GM19193 (cell line): ENCODE measurements around the gene FAM174B.

Source experiments
- POLR2A ChIP-seq: IDR thresholded peaks from 4 replicates; pipeline ENCODE4 v1.6.1; 2011; ENCODE audit not compliant: insufficient read depth, insufficient read length; ENCODE audit errors: extremely low read depth

The FAM174B gene

DNA sequence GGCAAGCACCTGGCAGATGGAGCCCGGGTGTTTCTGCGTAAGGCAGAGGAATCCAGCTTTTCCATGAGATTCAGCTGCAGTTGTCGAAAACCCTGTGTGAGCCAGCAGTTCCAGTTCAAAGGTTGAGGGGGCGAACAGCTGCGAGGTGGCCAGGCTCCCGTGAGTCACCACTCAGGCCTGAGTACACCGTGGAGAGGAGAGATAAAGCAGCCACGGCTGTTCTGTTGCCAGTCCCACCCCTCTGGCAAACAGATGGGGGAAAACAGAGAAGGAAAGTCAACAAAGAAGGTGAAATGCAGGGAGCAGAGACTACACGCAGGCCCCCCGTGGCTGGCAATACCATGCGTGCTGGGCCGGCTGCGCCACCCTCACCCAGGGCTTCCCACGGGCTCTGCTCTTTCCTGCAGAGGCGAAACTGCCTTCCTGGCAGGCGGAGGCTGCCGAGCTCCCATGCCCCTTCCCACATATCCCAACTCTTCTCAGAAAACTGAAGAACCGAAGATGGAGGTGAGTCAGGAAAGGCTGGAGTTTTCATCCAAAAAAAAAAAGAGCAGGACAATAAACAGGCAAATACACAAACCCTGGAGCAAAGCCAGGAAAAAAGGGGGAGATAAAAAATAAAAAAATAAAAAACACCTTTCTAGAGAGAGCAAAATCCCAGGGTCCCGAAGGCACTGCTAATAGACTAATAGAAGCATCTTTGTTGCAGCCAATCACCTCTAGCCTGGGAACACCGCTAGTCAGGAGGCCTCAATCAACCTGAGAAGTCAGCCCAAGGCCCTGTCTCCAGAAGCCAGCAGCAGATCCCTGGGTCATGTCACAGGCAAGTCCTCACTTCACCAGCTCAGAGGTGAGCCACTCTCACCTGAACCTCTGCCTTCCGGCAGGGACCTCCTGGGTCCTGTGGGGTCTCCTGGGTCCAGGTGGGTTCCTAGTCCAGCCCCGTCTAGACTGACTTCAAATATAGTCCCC is 37.7 kb downstream of the FAM174B start:
- TF ChIP-seq POLR2A = no peak

DNA sequence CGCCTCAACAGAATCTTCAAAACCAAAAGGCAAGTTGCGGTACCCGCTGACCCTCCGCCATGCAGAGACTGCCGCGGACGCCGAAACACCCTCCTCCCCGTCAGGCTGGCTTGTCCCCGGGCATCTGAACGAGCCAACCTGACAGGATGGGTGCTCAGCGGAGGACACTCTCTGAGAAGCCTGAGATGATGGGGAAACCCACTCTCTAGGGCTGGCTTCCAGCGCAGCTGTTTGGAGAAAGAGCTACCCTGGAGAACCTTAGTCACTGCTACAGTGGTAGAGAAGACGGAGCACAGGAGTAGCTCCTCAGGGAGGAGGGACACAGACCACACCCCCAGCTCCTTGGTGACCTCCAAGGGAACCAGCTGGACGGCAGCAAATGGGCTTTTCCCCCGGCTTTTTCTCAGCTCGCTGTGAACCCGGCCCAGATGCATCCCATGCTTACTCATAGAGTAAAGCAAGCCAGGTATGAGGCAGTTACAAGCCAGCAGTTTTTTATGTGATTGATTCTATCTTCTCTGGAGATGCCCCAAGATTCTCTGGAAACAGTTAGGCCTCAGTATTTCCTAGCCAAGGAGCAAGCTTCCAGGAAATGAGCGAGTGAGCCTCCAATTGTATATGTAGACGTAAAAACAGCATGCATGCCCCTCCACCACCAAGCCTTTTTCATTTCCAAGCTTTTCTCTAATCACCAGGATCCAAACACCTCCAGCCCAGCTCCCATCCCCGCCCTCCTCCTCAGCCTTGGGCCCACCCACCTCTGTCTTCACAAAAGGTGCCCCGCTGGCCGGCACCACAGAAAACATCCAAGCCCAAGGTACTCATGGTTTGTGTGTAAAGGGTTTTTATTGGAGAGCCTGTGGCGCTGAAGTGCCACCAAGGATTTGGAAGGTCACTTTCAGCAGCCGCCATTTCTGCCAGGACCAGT is 38.7 kb downstream of the FAM174B start:
- TF ChIP-seq POLR2A = no peak

DNA sequence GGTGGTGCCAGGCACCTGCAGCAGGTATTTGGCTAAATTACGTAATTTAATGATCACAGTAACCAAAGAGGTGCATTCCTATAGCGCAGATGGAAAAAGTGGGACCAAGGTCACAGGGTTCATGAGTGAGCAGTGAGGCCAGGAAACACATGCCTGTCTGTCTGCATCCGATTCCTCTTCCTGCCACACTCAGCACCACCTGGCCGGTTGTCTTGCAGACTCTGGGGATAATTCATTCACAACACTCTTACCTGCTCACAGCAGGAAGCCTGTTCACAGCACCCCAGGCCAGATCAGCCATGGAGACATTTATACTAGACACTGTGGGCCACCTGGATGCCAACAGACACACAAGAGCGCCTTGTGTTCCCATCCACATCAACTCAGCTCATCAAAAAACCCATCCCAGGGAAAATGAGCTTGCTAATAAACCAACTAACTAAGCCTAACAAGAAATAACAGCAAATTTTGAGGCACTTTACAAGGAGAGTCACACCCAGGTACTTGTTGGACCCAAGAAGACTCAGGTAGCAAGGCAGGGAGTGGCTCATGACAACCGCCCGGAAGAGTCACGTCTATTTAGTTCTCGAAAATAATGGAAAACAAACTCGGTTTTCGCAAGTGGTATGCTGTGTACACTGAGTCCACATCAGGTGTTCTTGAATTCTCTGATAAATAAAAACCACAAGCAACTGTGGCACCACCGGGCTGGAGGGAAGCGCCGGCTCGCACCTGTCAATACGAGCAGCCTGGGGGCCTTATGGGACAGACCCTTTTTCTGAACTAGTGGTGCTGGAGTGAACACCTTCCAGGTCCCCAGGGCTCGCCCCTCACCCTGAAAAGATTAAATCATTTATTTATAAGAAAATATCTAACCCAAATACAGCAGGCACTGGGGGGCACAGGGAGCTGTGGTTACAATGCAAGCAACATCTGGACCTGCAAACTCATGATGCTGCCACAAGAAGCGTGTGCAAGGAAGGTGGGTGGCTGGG is 40.5 kb downstream of the FAM174B start:
- TF ChIP-seq POLR2A = no peak

DNA sequence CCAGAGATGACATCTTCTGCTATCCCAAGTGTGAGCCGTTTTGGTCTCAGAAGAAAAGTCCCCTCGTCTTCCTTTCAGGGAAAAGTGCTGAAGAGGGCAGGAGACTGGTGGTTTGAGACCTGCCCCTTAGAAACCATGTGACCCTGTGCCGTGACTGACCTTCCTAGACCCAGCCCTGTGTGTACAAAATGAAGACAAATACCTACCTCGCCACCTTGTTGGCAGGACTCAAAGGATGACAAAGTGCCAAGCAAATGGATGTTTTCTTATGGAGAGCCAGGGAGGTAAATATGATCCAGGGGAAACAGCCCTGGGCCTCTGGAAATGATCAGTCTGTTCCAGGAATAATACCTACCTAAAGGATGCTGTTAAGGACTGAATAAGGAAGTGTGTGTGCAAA is 41.3 kb downstream of the FAM174B start:
- no peak for TF ChIP-seq POLR2A

DNA sequence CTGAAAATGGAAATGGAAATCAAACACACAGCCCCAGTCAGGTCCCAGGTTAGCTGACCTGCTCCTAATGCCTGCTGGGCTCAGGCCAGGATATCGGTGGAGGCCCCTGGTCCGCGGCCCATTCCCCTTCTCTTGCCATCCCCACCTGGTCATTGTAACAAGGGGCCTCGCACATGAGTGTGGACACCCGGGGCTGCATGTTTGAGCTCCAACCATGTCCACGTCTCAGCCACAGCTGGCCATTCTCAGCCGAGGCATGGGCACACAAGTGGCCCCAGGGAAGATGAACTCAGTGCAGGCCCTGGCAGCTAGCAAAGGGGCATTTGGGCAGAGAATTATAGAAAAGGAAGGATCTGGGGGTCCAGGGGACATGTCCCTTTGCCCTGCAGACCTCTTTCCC is 41.7 kb downstream of the FAM174B start:
- no peak for TF ChIP-seq POLR2A

DNA sequence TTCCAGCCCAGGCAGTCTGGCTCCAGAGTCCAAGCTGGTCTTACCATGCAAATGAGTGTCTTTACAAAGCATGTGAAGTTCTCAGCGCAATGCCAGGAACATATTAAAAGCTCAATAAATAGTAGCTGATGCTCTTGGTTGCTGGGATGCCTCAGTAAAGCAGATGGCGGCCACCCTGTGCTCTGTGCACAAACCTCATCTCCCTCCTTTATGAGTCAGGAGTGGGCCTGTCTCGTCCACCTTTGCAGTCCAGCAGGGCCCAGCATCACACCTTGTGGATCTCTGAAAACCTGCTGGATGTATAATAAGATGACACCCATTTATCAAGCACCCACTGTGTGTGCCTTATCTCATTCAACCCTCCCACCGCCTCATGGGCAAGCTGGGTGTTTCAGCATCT is 42.7 kb downstream of the FAM174B start:
- TF ChIP-seq POLR2A = no peak

DNA sequence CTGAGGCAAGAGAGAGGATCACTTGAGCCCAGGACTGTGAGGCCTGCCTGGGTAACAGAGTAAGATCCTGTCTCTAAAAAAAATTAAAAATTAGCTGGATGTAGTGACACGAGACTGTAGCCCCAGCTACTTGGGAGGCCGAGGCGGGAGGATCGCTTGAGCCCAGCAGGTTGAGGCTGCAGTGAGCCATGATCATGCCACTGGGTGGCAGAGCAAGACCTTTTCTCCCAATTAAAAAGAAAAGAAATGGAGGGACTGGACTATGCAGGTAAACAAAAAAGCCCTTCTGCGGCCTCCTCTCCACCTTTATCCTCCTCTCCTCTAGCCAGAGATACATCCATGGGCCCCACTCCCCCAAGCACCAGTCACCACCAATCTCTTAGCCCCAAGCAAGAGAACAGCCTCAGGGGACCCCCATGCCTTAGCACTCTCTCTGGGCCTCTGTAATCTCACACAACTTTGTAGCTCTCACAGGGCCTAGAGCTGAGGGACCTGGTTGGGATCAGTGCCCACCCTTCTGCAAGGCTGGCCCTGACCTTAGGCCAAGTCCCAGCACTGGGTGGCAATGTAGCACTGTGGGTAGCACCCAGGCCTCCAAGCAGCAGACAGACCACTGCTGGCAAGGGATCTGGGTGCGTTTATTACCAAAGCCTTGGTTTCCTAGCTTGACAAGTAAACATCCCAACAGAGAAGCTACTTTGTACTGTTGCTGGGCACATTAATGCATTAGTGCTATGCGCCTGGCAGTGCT is 43.4 kb downstream of the FAM174B start:
- no peak for TF ChIP-seq POLR2A

DNA sequence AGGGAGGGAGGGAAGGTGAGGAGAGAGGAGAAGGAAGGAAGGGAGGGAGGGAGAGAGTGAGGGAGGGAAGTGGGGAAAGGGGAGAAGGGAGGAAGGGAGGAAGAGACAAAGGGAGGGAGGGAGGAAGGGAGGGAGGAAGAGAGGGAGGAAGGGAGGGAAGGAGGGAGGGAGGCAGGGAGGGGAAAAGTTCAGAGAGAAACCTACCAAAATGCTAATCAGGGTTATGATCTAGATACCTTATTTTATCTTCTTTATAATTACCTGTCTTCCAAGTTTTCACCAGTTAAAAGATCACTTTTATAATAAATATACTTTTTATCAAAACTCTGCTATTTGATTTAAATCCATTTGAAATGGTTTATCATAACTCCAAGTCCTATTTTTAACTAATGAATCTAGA is 44.4 kb downstream of the FAM174B start:
- no peak for TF ChIP-seq POLR2A

DNA sequence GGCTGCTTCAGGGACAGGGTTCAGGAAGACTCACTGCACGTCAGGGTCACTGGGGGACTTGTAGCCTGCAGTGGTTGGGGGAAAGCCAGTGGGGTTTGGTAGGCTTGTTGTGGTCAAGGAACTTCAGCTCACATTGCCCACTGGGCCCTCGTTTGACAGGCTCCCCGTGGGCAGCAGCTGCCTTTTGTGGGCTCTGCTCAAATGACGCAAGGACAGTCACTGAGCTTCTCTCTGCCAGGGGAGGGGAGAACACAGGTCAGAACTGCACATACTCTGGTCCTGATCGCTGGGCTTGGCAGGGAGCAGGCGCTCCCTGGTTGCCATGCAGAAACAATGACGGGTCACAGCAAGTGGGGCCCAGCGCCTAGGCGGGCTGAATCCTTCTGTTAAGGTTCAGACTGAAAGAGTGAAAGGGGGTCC is 45.5 kb downstream of the FAM174B start:
- TF ChIP-seq POLR2A = no peak

DNA sequence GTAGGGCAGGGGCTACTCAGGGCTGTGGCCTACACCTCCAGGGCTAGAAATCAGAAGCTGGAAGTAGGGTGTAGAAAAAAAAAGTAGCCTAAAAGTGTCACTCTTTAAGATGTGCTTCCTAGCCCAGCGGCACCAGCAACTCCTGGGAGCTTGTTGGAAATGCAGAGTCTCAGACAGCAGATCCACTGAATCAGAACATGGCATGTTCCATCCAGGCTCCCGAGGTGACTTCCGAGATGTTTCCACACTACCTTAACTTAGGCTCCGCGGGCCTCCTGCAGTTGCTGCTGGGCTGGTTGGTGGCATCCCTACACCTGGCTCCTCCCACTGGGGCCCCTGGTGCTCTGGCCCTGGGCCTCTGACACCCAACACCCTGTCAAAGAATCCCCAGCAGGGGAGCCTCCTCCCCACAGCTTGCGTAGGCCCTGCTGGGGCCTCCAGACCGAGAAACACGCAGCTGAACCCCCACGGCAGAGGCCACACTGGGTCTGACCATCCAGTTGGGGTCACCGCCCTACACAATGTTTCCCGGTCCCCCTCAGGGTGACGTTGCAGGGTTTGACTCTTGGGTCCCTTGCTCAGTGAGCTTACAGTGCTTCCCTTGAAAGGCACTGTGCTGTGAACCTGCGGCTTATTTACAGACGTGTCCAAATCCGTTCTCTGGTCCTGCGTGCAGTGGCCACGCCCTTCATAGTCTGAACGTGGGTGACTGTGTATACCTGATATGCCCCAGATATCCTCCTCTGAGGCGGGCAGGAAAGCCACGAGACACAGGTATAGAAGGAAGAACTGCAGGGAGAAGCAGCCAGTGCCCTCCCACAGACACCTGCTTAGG is 46.5 kb downstream of the FAM174B start:
- TF ChIP-seq POLR2A = no peak

DNA sequence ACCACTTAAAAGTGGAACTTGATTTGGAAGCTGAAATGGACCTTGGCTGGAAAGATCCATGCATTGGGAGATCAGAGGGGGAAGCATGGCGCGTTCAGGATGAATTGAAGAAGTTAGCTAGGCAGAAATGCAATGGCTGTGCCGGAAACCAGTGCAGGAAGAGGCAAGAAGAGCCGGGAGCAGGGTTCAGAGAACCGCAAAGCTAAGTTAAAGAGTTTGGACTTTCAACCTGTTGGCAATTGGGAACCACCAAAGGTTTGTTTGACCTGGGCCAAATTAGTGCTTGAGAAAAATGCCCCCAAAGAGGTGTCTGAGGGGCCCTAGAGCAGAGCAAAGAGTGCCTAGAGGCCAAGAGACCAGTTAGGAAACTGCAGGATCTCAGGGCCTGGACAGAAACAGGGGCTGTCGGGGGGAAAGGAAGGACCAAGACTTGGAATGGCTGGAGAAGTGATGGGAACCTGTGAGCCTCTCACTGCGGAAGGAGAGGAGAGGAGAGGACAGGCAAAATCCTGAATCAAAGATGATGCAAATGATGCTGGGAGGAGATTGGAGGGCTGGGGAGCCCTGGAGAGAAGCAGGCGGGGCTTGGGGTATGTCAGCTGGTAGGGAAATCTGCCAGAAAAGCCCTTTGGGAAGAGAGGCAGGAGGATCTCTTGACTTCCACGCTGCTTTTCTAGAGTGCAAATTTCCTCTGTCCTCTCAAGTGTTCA is 49.3 kb downstream of the FAM174B start:
- TF ChIP-seq POLR2A = no peak
